ENCODE results near the gene RETREG3.
A peak's percentile ranks its signal among the peaks of the same experiment; 100 is the strongest.

The RETREG3 gene

DNA sequence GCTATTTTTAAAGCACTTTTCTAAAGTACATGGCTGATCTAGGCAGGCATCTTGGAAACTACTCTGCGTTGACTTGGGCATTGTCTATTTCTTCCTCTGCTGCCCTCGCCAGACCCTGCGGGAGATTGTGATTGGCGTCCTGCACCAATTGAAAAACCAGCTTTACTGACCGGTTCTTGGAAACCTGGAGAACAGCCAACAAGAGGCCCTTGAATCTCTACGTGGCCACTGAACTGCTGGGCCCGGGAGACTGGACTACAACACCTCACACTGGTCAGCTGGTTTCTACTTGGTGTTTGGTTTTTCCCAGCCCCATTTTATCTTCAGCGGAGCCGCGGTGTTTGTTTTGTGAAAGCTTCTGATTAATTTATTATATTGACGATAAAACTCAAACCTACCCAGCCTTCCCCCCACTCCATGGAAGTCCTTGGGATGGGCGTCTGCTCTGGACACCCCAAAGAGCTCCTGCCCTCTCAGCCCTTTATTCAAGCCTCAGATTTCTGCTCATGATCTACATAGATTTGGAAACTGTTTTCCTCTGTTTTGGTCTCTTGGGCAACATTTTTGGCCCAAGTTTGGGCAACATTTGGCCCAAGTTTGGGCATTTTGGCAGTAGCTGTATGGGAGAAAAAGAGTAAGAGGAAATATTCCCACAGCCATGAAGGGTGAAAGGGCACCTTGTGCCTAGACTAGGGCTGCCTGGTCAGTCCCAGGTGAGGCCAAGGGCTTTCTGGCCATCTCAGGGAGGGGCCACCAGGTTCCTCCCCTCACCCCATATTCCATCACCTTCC, 37.5 kb downstream of the RETREG3 start:
- no peak for TF ChIP-seq EZH2 (IDR thresholded peaks at IDR 0.05)

GRCh38 chr17:42568341-42569111, 40.6 kb downstream of the RETREG3 start:
- no peak overlapping the region for H3K9ac ChIP-seq (ENCODE audit: insufficient read length)
- peaks cover 74% of the 10 kb centered on the region for H3K36me3 ChIP-seq (ENCODE audit: insufficient read depth, low read length)
- no peaks in the 10 kb centered on the region for H3K9me3 ChIP-seq (ENCODE audit: low read depth, low read length)
- no peak overlapping the region for H3K4me3 ChIP-seq
- TF ChIP-seq POLR2AphosphoS5 (IDR thresholded peaks at IDR 0.05; ENCODE audit: borderline replicate concordance, low read depth, low read length): no peak
- TF ChIP-seq FOXP2 (optimal IDR thresholded peaks at IDR 0.05; ENCODE audit: control extremely low read depth, extremely low read length, insufficient read depth): no peak
- no peak for TF ChIP-seq EZH2 (IDR thresholded peaks at IDR 0.05)
- DNase-seq (ENCODE audit: low read depth, low spot score): no peak
- H3K27ac ChIP-seq: no peak overlapping the region

More for the DNA sequence above, 37.5 kb downstream of the RETREG3 start:
- H3K9ac ChIP-seq (ENCODE audit: insufficient read length): no peak overlapping the region
- no peaks in the 10 kb centered on the region for H3K9me3 ChIP-seq (ENCODE audit: low read depth, low read length)
- DNase-seq (ENCODE audit: low read depth, low spot score): no peak
- H3K36me3 ChIP-seq (ENCODE audit: insufficient read depth, low read length): peaks cover 71% of the 10 kb centered on the region
- H3K27ac ChIP-seq: no peak overlapping the region
- no peak overlapping the region for H3K4me3 ChIP-seq

- Histone ChIP-seq H3K9ac (ENCODE audit: insufficient read length) (peak within 1 kb of the TSS; percentile 73), H3K9me3 (ENCODE audit: low read depth, low read length) (no peaks in the 10 kb centered on the region), H3K27ac (peak within 1 kb of the TSS; percentile 88), H3K36me3 (ENCODE audit: insufficient read depth, low read length) (peaks cover 60% of the 10 kb centered on the region), H3K4me3 (peak within 1 kb of the TSS; percentile 94)
- no peak for TF ChIP-seq EZH2 (IDR thresholded peaks at IDR 0.05)
- TF ChIP-seq FOXP2 (optimal IDR thresholded peaks at IDR 0.05; ENCODE audit: control extremely low read depth, extremely low read length, insufficient read depth): no peak
- peak; percentile 68; the same call in 1 of the 2 replicates for TF ChIP-seq POLR2AphosphoS5 (IDR thresholded peaks at IDR 0.05; ENCODE audit: borderline replicate concordance, low read depth, low read length)
- DNase-seq (ENCODE audit: low read depth, low spot score): peak; percentile 40
Observed at GRCh38 chr17:42566883-42567573, 42.1 kb downstream of the RETREG3 start, which contains the start of gene MLX. TSS of gene MLX (plus strand) at chr17:42567100. CDS start at chr17:42567125, 25 bp downstream.

- TF ChIP-seq POLR2AphosphoS5 (IDR thresholded peaks at IDR 0.05; ENCODE audit: borderline replicate concordance, low read depth, low read length) (no peak), FOXP2 (optimal IDR thresholded peaks at IDR 0.05; ENCODE audit: control extremely low read depth, extremely low read length, insufficient read depth) (no peak), EZH2 (IDR thresholded peaks at IDR 0.05) (no peak)
- peak overlapping the region; percentile 94 for H3K4me3 ChIP-seq
- no peak for DNase-seq (ENCODE audit: low read depth, low spot score)
- H3K9me3 ChIP-seq (ENCODE audit: low read depth, low read length): no peaks in the 10 kb centered on the region
- H3K9ac ChIP-seq (ENCODE audit: insufficient read length): peak overlapping the region; percentile 63
- H3K27ac ChIP-seq: peak overlapping the region; percentile 88
- H3K36me3 ChIP-seq (ENCODE audit: insufficient read depth, low read length): peaks cover 53% of the 10 kb centered on the region
Observed at GRCh38 chr17:42566215-42566882, 42.8 kb downstream of the RETREG3 start.

DNA sequence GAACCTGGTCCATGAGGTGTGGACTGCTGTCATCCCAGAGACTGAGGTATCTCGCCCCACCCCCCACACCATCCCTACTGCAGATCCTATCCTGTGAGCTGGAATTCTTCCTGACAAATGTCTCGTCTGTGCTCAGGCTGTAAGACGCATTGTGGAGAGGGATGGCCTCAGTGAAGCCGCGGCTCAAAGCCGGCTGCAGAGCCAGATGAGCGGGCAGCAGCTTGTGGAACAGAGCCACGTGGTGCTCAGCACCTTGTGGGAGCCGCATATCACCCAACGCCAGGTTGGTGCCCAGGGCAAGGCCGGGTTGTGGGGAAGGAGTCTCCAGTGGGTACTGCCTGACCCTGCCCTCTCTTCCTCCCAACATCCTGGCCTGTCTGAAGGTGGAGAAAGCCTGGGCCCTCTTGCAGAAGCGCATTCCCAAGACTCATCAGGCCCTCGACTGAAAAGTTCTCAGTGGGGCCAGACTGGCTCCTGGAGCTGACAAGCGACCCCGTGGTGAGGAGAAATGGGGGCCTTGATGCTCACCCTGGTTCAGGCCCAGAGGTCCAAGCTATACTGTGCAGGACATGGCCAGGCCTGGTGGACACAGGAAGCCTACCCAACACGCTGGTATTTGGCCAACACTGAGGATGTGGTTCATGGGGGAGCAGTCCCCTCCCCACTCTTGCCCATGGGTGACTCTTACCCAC, 43.5 kb downstream of the RETREG3 start:
- DNase-seq (ENCODE audit: low read depth, low spot score): no peak
- Histone ChIP-seq H3K9ac (ENCODE audit: insufficient read length) (no peak overlapping the region), H3K27ac (peak overlapping the region; percentile 88), H3K36me3 (ENCODE audit: insufficient read depth, low read length) (peaks cover 48% of the 10 kb centered on the region), H3K9me3 (ENCODE audit: low read depth, low read length) (no peaks in the 10 kb centered on the region), H3K4me3 (no peak overlapping the region; the same call in 1 of the 2 replicates)
- no peak for TF ChIP-seq EZH2 (IDR thresholded peaks at IDR 0.05)
- TF ChIP-seq FOXP2 (optimal IDR thresholded peaks at IDR 0.05; ENCODE audit: control extremely low read depth, extremely low read length, insufficient read depth): no peak
- no peak for TF ChIP-seq POLR2AphosphoS5 (IDR thresholded peaks at IDR 0.05; ENCODE audit: borderline replicate concordance, low read depth, low read length)

DNA sequence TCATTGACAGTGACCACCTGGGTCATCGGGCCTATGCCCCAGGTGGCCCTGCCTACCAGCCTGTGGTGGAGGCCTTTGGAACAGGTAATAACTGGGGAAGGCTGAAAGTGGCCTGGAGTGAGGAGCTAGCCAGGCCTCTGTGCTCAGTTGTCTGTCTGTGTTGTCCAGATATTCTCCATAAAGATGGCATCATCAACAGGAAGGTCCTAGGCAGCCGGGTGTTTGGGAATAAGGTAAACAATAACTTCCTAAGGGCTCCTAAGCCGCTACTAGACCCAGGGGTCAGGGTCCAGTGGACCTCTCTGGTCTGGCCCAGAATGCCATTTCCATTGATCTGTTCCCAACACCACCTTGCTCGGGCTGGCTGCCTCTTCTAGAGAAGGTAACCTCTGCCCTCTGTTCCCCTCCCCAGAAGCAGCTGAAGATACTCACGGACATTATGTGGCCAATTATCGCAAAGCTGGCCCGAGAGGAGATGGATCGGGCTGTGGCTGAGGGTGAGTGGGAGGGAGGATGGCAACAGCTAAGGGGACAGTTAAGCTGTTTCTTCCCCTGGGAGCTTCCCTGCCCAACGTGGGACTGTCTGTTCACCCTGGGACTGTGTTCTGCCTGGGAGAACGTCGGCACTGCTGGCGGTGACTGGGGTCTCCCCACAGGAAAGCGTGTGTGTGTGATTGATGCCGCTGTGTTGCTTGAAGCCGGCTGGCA, 44.2 kb downstream of the RETREG3 start:
- peaks cover 41% of the 10 kb centered on the region for H3K36me3 ChIP-seq (ENCODE audit: insufficient read depth, low read length)
- no peak overlapping the region for H3K4me3 ChIP-seq
- no peak overlapping the region for H3K27ac ChIP-seq

DNA sequence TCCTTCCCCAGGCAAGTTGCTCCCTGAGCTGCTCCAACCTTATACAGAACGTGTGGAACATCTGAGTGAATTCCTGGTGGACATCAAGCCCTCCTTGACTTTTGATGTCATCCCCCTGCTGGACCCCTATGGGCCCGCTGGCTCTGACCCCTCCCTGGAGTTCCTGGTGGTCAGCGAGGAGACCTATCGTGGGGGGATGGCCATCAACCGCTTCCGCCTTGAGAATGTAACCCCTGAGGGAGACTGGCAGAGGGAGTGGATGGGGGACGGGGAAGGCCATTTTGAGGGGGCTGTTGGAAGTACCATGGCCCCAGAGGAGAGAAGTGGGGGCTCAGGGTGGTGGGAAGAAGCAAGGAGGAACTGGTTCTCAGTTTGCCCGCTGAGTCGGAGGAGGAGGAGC, 45.2 kb downstream of the RETREG3 start:
- Histone ChIP-seq H3K9me3 (ENCODE audit: low read depth, low read length) (no peaks in the 10 kb centered on the region), H3K9ac (ENCODE audit: insufficient read length) (peak overlapping the region; percentile 28), H3K36me3 (ENCODE audit: insufficient read depth, low read length) (peaks cover 31% of the 10 kb centered on the region), H3K4me3 (peak overlapping the region; percentile 89; the same call in 1 of the 2 replicates), H3K27ac (no peak overlapping the region)
- TF ChIP-seq POLR2AphosphoS5 (IDR thresholded peaks at IDR 0.05; ENCODE audit: borderline replicate concordance, low read depth, low read length) (no peak), EZH2 (IDR thresholded peaks at IDR 0.05) (no peak), FOXP2 (optimal IDR thresholded peaks at IDR 0.05; ENCODE audit: control extremely low read depth, extremely low read length, insufficient read depth) (no peak)
- no peak for DNase-seq (ENCODE audit: low read depth, low spot score)

More for the DNA sequence above, 44.2 kb downstream of the RETREG3 start:
- Histone ChIP-seq H3K9me3 (ENCODE audit: low read depth, low read length) (no peaks in the 10 kb centered on the region), H3K9ac (ENCODE audit: insufficient read length) (no peak overlapping the region)
- TF ChIP-seq FOXP2 (optimal IDR thresholded peaks at IDR 0.05; ENCODE audit: control extremely low read depth, extremely low read length, insufficient read depth) (no peak), POLR2AphosphoS5 (IDR thresholded peaks at IDR 0.05; ENCODE audit: borderline replicate concordance, low read depth, low read length) (no peak), EZH2 (IDR thresholded peaks at IDR 0.05) (no peak)
- no peak for DNase-seq (ENCODE audit: low read depth, low spot score)

All from SK-N-MC (cell line).